Fibroblast of pulmonary artery (primary cell): ENCODE measurements around the gene ATP5F1D.

Experiments
- DNase-seq: peaks from one replicate; pipeline ENCODE4 v3.0.0-alpha.2; 2010; ENCODE audit warnings: low read depth
- H3K4me3 ChIP-seq: replicated peaks from 2 replicates; pipeline ENCODE4 v1.5.1; 2011; ENCODE audit warnings: low read depth, mild to moderate bottlenecking, control low read depth, low read length, moderate library complexity
- CTCF ChIP-seq: IDR thresholded peaks from 2 replicates; pipeline ENCODE4 v1.5.1; 2011; ENCODE audit warnings: mild to moderate bottlenecking, control low read depth, low read length, inconsistent platforms; ENCODE audit errors: missing control alignments

Gene ATP5F1D

DNA sequence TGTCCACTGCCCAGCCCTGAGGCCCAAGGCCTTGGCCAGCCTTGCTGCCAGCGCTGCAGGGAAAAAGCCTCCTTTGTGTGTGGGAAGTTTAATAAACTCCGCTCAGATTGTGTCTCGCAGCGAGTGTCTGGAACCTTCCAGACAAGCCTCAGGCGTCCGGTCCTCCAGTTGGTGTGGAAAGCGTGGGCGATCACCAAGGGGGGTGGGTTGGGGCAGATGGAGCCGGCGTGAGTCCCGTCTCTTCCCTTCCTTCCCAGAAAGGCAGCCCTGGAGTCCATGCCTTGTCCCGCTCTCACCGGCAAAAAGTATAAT, 31.4 kb upstream of the ATP5F1D start:
- TF ChIP-seq CTCF = no peak
- no peak overlapping the region for H3K4me3 ChIP-seq
- no peak for DNase-seq

- no peak for TF ChIP-seq CTCF
- no peak overlapping the region for H3K4me3 ChIP-seq
- no peak for DNase-seq
Observed at GRCh38 chr19:1211494-1212234, 29.9 kb upstream of the ATP5F1D start.

GRCh38 chr19:1213391-1214286, 27.9 kb upstream of the ATP5F1D start:
- DNase-seq = peak; percentile 73
- TF ChIP-seq CTCF = no peak
- H3K4me3 ChIP-seq = no peak overlapping the region

DNA sequence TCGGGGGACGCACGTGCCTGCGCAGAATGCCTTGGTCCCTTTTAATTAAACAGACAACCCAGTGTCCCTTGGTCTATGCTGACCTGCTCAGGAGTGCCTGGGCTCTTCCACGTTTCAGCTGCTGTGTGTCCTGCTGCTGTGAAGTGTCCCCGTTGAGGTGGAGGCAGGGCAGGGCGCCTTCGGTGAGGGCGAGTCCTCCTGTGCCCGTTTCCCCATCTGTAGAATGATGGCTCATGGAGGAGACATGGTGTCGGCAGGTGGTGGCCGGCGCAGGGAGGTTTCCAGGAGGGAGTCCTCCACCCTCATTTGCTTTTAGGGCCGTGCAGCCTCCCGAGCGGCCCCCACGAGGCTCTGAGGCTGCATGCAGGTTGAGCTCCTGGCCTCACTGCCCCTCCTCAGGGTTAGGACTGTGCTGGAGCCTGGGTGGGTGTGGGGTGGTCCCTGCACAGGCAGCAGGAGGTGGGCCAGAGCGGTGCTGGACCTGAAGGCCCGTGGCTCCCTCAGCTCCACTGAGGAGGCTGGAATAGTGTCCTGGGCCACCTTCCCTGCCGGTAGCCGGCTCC, 27.2 kb upstream of the ATP5F1D start:
- H3K4me3 ChIP-seq = no peak overlapping the region
- TF ChIP-seq CTCF = no peak
- DNase-seq = no peak

GRCh38 chr19:1214862-1215731, 26.5 kb upstream of the ATP5F1D start:
- TF ChIP-seq CTCF = no peak
- no peak for DNase-seq
- no peak overlapping the region for H3K4me3 ChIP-seq

DNA sequence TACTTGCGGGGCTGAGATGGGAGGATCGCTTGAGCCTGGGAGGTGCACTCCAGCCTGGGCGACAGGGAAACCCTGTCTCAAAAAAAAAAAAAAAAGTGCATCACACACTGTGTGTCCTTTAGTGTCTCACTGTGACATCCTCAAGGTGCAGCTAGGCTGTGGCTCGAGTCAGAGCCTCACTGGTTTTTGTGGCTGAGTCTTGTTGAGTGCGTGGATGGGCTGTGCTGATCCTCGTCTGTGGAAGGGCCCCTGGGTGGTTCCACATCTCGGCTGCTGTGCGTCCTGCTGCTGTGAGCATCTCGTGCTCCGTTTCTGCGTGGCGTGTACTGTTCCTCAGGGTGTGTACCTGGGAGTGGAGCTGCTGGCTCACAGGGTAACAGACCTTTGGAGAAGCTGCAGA, 24.8 kb upstream of the ATP5F1D start:
- DNase-seq = no peak
- no peak overlapping the region for H3K4me3 ChIP-seq
- TF ChIP-seq CTCF = no peak
